Amygdala (tissue), 56 donors: ENCODE measurements around the gene PTPRD.
"Not testable (repeated sequence)": the region's sequence is repeated elsewhere in the genome, so short reads cannot be mapped to it uniquely, and the experiment has no call there.

Source experiments
- DNase-seq, 56 donors: peaks; one replicate each; lab custom pipeline; 2025; lab: John Stamatoyannopoulos, UW

The PTPRD gene

GRCh38 chr9:9556865-9557803, 1055.7 kb downstream of the PTPRD start:
- DNase-seq = no peak

- DNase-seq = no peak
Observed at GRCh38 chr9:9552665-9553064, 1060.1 kb downstream of the PTPRD start.

DNA sequence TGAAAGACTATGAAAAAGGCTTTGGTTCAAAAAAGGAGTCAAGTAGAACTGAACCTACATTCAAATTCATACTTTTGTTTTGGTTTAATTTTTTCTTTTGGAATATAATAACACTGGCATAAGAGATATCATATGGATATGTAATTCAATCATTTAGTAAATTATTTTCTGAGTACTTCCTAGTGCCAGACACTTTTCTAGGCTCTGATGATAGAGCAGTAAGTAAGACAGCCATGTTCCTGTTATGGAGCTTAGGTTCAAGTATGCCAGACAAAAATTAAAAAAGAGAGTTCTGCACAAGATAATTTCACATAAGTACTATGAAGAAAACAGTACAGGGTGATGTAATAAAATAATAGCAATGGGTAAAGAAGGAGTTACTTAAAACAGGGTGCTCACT, 1074.0 kb downstream of the PTPRD start:
- no peak for DNase-seq

- peak in 1 of 56 donors; percentile 5 for DNase-seq
Observed at GRCh38 chr9:9538356-9538755, 1074.4 kb downstream of the PTPRD start.

DNA sequence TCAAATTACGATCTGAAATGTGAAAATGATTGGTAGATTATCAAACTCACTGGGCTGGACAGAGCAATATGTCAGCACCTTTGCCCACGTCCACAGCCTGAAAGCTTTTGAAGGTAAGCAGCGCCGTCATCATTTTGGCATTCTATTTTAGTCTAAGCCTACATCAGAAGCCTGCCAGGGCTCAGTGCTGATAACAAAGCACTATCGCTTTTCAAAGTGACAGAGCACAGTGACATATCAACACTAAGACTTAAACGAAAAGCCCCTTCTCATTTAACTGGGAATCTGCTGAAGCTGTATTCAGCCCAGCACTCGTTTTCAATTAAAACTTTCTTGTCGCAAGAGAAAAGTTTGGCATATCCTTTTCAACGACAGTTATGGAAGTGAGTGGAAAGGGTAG, 1076.3 kb downstream of the PTPRD start:
- DNase-seq = no peak

GRCh38 chr9:9523476-9524139, 1089.2 kb downstream of the PTPRD start:
- no peak for DNase-seq

GRCh38 chr9:9522406-9522805, 1090.4 kb downstream of the PTPRD start:
- DNase-seq = no peak

DNA sequence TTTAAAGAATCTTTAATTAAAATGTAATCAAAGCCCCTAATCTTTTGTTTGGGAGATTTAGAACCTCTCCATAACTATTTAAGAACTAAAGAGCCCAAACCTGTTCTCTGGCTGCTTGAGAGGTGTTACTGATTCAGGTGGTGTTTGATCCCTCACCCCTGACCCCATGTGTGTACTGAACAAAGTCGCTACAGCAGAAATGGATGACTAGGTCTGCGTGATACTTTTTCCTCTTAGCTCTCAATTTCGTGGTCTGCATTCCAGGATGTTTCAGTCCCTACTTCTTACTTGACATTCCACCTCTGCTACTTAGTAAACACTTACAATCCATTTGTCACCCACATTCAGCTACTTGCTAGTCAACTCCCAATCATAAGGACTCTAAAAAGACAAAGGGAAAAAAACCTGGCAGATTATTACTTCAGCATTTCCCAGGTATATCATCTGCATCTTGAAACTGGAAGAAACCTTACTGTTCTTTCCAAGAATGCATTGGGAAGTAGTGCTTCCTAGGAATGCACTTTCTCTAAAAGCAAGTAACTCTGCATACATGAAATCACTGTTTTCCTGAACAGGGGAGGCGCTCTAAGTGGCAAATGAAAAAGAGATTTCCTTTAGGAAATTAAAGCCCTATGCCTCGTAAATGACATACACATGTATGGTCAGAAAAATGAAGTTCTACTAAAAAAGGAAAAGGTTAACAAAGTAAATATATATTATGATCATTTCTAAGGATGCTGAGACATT, 1091.6 kb downstream of the PTPRD start:
- no peak for DNase-seq

DNA sequence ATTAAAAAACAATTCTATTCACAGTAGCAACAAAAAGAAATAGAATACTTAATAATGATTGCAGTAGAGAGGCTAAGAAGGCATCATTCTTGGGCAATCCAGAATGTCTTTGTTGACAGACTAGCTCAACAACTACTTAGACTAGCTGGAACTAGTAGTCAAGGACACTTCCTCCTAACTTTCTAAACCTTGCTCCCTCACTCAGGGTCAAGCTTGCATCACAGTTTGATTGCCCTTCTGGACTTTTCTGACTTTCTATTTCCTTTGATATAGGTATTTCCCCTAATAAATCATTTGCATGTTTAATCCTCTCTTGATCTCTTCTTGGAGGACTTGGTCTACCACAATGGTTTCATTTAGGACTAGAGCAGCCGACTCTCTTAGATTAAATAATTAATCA, 1107.9 kb downstream of the PTPRD start:
- DNase-seq = no peak

DNA sequence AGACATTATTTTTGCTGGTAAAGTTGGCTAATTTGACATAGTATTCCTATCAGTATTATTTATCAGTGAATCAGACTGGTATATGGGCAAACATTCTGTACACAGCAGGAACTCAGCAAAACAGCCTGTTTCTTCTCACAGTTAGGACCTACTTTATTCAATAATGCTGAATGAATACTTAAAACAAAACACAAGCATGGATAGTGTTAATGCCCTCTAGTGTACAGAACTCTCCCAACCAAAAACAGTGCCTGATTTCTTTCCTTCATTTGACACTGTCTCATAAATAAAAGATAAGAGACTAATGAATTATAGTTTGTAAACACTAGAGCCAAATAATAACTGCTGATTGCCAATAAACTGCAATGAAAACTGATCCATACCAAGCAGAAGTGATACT, 1113.3 kb downstream of the PTPRD start:
- peak in 2 of 56 donors; percentile 1 to 2 for DNase-seq

- no peak for DNase-seq
Observed at GRCh38 chr9:9498846-9499245, 1114.0 kb downstream of the PTPRD start.

DNA sequence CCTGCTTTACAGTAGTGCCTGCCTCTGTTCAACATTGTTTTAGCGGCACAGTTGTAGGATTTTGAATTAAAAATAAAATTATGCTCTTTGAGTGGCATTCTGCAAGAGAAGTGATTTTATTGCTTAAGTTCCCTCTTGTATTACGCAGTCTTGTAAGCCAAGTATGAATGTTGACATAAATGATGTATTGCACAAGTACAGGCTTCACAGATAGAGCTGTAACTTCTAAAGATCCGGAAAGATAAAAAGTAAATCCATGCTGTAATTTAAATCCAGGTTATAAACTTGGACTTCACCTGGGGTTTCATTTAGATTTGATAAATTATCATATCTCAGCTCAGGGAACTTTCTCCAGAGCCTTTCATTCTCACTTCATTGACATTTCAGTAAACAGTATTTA, 1114.7 kb downstream of the PTPRD start:
- DNase-seq = no peak

- DNase-seq = no peak
Observed at GRCh38 chr9:9494336-9494735, 1118.5 kb downstream of the PTPRD start.

- no peak for DNase-seq
Observed at GRCh38 chr9:9492506-9492905, 1120.3 kb downstream of the PTPRD start.

DNA sequence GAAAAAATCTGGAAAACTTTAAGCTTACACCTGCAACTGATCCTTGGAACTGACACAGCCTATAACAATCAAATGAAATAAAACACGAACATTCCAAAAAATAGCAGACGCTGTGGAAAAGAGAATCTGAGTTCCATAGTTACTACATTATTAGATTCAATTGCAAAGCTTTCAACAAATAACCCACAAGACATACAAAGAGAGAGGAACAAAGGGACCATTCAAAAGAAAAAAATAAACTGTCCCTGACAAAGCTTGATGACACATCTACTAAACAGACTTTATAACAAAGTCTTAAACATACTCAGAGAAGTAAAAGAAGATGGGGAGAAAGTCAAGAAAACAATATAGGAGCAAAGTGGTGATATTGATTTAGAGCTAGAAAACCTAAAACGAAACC, 1123.6 kb downstream of the PTPRD start:
- no peak for DNase-seq

DNA sequence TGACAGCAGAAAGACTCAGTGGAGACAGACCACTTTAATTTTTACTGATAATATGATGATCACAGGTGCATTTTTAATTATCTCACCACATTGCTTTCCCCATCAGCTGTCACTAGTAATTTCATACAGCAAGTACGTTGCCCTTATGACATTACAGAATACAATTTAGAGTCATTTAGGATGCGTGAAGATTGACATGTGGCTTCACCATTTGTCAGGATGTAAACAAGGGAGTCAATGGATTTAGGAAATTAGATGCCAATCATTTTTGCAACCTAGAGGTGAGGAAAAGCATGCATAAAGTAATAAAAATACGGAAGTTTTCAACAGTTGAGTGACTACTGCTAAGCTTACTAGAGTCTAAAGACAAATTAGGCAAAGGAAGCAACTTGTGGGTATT, 1129.6 kb downstream of the PTPRD start:
- DNase-seq = no peak

DNA sequence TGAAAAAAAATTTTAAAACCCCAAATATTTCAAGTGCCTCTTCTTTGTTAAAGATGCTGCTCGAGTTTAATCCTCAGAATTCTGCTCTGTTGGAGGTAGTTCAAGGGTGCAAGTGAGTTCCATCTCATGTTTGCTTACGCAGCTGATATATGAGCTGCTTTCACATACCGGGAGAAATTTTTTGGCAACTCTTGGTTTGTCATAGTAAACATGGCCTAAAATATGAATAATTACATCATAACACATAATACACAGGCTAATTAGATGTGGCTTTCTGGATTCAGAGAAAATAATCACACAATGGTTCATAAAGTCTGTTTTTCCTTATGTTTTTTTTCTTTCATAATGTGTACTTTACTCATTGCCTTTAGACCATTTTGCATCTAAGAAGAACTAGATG, 1134.1 kb downstream of the PTPRD start:
- DNase-seq = no peak

- no peak for DNase-seq
Observed at GRCh38 chr9:9469271-9469670, 1143.5 kb downstream of the PTPRD start.

- not testable (repeated sequence) for DNase-seq
Observed at GRCh38 chr9:9441874-9442273, 1170.9 kb downstream of the PTPRD start.

DNA sequence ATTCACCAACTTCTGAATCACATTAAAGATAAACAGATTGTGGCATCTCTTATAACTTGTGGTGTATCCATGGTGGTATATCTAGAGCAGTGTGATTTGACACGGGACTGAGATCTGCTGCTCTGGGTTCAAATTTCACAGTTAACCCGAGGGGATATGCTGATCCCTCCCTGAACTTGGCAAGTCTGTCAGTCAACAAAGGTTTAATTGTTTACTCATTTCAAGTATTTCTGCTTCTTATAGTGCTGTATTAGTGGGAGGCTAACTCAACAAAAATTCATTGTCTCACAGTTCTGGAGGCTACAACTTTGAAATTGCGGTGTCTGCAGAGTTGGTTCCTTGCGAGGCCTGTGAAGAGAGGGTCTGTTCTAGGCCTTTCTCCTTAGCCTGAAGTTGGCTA, 1175.2 kb downstream of the PTPRD start:
- no peak for DNase-seq

GRCh38 chr9:9426454-9426853, 1186.3 kb downstream of the PTPRD start:
- DNase-seq = not testable (repeated sequence)
